Measurements from ENCODE around the gene ZNF710.

ZNF710 gene

GRCh38 chr15:89991312-89991711 lies 9.8 kb upstream of the ZNF710 start:
- DNase-seq (ENCODE audit: low read depth in 2 of 2), result no peak

GRCh38 chr15:89993349-89993748 lies 7.8 kb upstream of the ZNF710 start:
- no peak for DNase-seq (ENCODE audit: low read depth in 2 of 2)

- no peak for DNase-seq (ENCODE audit: low read depth in 2 of 2)
Observed at GRCh38 chr15:89997079-89997478, 4.0 kb upstream of the ZNF710 start.

- no peak for DNase-seq (ENCODE audit: low read depth in 2 of 2)
Observed at GRCh38 chr15:89998141-89998661, 2.9 kb upstream of the ZNF710 start.

- no peak for DNase-seq (ENCODE audit: low read depth in 2 of 2)
Observed at GRCh38 chr15:89998923-89999675, 2.0 kb upstream of the ZNF710 start.

- no peak for DNase-seq (ENCODE audit: low read depth in 2 of 2)
Observed at GRCh38 chr15:89999676-90000185, 1.4 kb upstream of the ZNF710 start.

GRCh38 chr15:90000186-90001001 lies 730 bp upstream of the ZNF710 start:
- no peak for DNase-seq (ENCODE audit: low read depth in 2 of 2)

- peak; percentile 55 to 65 for DNase-seq (ENCODE audit: low read depth in 2 of 2)
Observed at GRCh38 chr15:90001683-90002427, 731 bp downstream of the ZNF710 start.

GRCh38 chr15:90002428-90002844 lies 1.3 kb downstream of the ZNF710 start:
- peak in 1 of 2 donors; percentile 28 for DNase-seq (ENCODE audit: low read depth in 2 of 2)

- DNase-seq (ENCODE audit: low read depth in 2 of 2), result no peak
Observed at GRCh38 chr15:90003736-90004135, 2.6 kb downstream of the ZNF710 start.

GRCh38 chr15:90004252-90004651 lies 3.1 kb downstream of the ZNF710 start:
- no peak for DNase-seq (ENCODE audit: low read depth in 2 of 2)

- DNase-seq (ENCODE audit: low read depth in 2 of 2), result no peak
Observed at GRCh38 chr15:90004671-90005070, 3.5 kb downstream of the ZNF710 start.

GRCh38 chr15:90006217-90007075 lies 5.3 kb downstream of the ZNF710 start:
- no peak for DNase-seq (ENCODE audit: low read depth in 2 of 2)

GRCh38 chr15:90007076-90007460 lies 5.9 kb downstream of the ZNF710 start:
- DNase-seq (ENCODE audit: low read depth in 2 of 2), result no peak

- no peak for DNase-seq (ENCODE audit: low read depth in 2 of 2)
Observed at GRCh38 chr15:90008607-90009006, 7.5 kb downstream of the ZNF710 start.

- DNase-seq (ENCODE audit: low read depth in 2 of 2), result no peak
Observed at GRCh38 chr15:90009301-90010022, 8.3 kb downstream of the ZNF710 start.

- DNase-seq (ENCODE audit: low read depth in 2 of 2), result no peak
Observed at GRCh38 chr15:90011705-90012104, 10.6 kb downstream of the ZNF710 start.

- DNase-seq (ENCODE audit: low read depth in 2 of 2), result no peak
Observed at GRCh38 chr15:90013503-90013937, 12.4 kb downstream of the ZNF710 start.

- no peak for DNase-seq (ENCODE audit: low read depth in 2 of 2)
Observed at GRCh38 chr15:90015294-90015693, 14.2 kb downstream of the ZNF710 start.

- no peak for DNase-seq (ENCODE audit: low read depth in 2 of 2)
Observed at GRCh38 chr15:90015749-90016148, 14.6 kb downstream of the ZNF710 start.
